Adipose tissue (tissue), 3 donors: Measurements from ENCODE around the gene ICAM2. TPM values are rescaled to one million over a fixed set of nuclear protein-coding genes. Genes with fewer than 3 reads are reported as not detected.

Experiments used
- H3K27ac ChIP-seq: one replicate; pipeline ENCODE4 v1.5.1; 2013; ENCODE audit warnings: low read depth, low read length
- WGBS, 3 donors: extraction: QIAGEN DNeasy Blood & Tissue Kit; methylation state at CpG; one replicate each; pipeline ENCODE4 v1.1.7; 2013; 5-methylcytosine and 5-hydroxymethylcytosine counted together
- polyA plus RNA-seq, 3 donors: library from polyadenylated mRNA; stranded (reverse); fragments of 200-250 nt; gene quantifications; one replicate each; pipeline ENCODE4 v1.2.3, GENCODE V29; 2013
- donor health status: healthy with polysubstance abuse.
- donor health status: Bipolar disorder and iron deficiency.
- donor health status: healthy.

Gene ICAM2
- polyA plus RNA-seq, 3 donors: 13.0 to 87.0 (median 63.9) TPM

DNA sequence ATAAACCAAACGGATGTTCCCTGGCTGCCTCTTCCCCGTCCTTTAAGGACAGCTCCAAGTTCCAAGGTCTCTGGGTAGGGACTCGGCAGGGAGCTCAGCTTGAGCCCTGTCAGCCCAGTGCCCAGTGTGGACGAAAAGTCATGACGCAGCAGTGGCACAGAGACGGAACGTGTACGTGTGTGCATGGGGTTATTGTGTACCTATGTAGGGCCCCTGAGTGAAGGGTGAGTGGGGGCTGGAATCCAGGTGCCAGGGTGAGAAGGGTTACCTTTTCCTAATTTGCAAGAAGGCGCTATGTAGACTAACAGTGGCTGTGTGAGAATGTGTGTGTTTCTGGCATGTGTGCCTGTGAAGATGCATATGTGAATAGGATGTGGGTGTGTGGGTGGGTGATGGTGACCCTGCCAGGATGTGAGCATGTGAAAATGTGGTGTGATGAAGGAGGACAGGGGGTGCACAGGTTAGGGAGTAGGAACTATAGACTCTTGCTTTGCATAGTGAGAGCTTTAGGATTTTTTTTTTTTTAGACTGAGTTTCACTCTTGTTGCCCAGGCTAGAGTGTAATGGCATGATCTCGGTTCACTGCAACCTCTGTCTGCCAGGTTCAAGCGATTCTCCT, 53.7 kb downstream of the ICAM2 start:
- no peak overlapping the region for H3K27ac ChIP-seq
- WGBS, 3 donors: 67 to 89% (median 88%) methylated on average over 11 of the region's 11 CpGs

GRCh38 chr17:63963123-63963522, 57.3 kb downstream of the ICAM2 start:
- no peak overlapping the region for H3K27ac ChIP-seq
- WGBS, 3 donors: 67 to 85% (median 74%) methylated on average over 4 of the region's 4 CpGs

DNA sequence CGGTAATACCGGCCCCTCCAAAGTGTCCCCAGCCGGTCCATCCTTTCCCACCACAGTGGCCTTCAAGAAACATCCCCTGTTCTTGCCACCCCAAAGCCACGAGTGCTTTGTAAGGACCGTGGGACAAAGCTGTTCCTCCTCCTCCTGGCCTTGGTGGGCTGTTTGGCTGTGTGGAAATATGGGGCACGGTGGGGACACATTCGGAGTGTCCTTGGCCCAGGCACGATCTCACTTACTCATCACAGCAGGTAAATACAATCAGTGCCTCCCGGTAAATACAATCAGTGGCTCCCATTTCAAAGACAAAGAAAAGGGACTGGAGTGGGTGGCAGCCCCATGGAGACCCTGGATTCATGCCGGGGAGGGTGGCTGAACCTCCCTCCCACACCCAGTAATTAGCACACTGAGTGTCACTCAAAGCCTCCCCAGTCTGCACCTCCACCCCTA, 58.1 kb downstream of the ICAM2 start:
- WGBS, 3 donors: 46 to 60% (median 56%) methylated on average over 10 of the region's 10 CpGs
- H3K27ac ChIP-seq: no peak overlapping the region

GRCh38 chr17:63961355-63962212, 58.8 kb downstream of the ICAM2 start:
- H3K27ac ChIP-seq: no peak overlapping the region
- 12 to 19% (median 17%) methylated on average over 33 to 37 of the region's 37 CpGs for WGBS, 3 donors

DNA sequence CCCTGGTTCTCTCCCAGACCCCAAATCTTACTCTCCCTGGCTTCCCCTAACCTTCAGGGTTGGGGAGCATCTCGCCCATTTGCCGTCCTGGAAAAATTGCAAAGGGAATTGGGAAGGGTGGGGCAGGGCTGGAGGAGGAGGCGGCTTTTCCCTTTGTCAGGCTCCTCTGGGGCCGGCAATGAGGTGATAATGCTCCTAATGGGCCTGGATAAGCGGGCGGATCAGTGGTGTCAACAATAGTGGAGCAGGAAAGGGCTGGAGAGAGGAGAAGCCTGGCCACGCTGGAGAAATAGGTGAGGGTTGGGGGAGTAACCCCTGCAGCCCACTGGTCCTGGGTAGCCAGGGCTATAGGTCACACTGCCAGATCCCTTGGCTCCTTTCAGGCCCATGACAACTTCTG, 60.0 kb downstream of the ICAM2 start:
- no peak overlapping the region for H3K27ac ChIP-seq
- 55 to 70% (median 61%) methylated on average over 7 of the region's 7 CpGs for WGBS, 3 donors

DNA sequence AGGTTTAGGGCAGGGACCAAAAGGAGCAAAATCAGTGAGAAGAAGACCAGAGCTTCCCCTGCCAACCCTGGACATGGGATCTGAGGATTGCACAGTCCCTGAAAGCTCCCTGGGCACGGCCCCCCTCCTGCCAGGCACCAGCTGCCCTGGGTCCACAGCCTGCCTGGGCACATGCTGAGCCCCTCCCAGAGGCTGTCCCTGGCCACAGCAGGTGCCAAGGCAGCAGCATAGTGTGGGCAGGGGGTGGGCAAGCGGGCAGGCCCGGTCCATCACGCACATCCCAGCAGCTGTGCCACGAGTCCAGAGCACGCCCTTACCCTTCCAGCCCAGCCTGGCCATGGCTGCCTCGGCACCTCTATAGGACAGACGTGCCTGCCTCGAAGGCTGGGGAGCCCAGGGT, 60.4 kb downstream of the ICAM2 start:
- no peak overlapping the region for H3K27ac ChIP-seq

GRCh38 chr17:63956296-63956920, 64.0 kb downstream of the ICAM2 start:
- no peak overlapping the region for H3K27ac ChIP-seq
- 91 to 97% (median 94%) methylated on average over 5 of the region's 5 CpGs for WGBS, 3 donors

More for the DNA sequence above, 60.4 kb downstream of the ICAM2 start:
- 61 to 82% (median 65%) methylated on average over 8 to 9 of the region's 9 CpGs for WGBS, 3 donors

GRCh38 chr17:63955791-63956190, 64.6 kb downstream of the ICAM2 start:
- 87 to 89% (median 88%) methylated on average over 4 of the region's 4 CpGs for WGBS, 3 donors
- no peak overlapping the region for H3K27ac ChIP-seq

- no peak overlapping the region for H3K27ac ChIP-seq
- 74 to 83% (median 80%) methylated on average over 11 of the region's 11 CpGs for WGBS, 3 donors
Observed at GRCh38 chr17:63955232-63955631, 65.2 kb downstream of the ICAM2 start.

GRCh38 chr17:63954402-63955063, 65.9 kb downstream of the ICAM2 start:
- WGBS, 3 donors: 42 to 51% (median 46%) methylated on average over 11 of the region's 11 CpGs
- H3K27ac ChIP-seq: no peak overlapping the region

Other genes with a start within 250 kb of the ICAM2 start
- 10 to 100 TPM; 24.0 to 67.4 (median 35.6) TPM for gene CCDC47, start 247.0 kb downstream of the ICAM2 start, polyA plus RNA-seq
- gene DDX42, start 246.5 kb downstream of the ICAM2 start, polyA plus RNA-seq: 10 to 100 TPM; 63.1 to 93.2 (median 71.4) TPM
- 100 to 1,000 TPM in 2 of 3 donors, 10 to 100 TPM in 1; 78.4 to 204 (median 141) TPM for gene PSMC5, start 193.2 kb downstream of the ICAM2 start, polyA plus RNA-seq
- gene FTSJ3, start 193.0 kb downstream of the ICAM2 start, polyA plus RNA-seq: 10 to 100 TPM; 14.5 to 21.9 (median 21.3) TPM
- gene SMARCD2, start 177.9 kb downstream of the ICAM2 start, polyA plus RNA-seq: 10 to 100 TPM; 60.3 to 91.2 (median 62.3) TPM
- gene CSH2, start 147.0 kb downstream of the ICAM2 start, polyA plus RNA-seq: not detected
- gene GH2, start 138.7 kb downstream of the ICAM2 start, polyA plus RNA-seq: not detected
- gene CSH1, start 124.1 kb downstream of the ICAM2 start, polyA plus RNA-seq: not detected
- gene CSHL1, start 109.4 kb downstream of the ICAM2 start, polyA plus RNA-seq: not detected
- not detected for gene GH1, start 101.8 kb downstream of the ICAM2 start, polyA plus RNA-seq
- gene CD79B, start 88.3 kb downstream of the ICAM2 start, polyA plus RNA-seq: 1 to 10 TPM; 2.7 to 6.3 (median 5.2) TPM
- gene SCN4A, start 47.7 kb downstream of the ICAM2 start, polyA plus RNA-seq: 10 to 100 TPM in 2 of 3 donors, 1 to 10 TPM in 1; 1.8 to 25.6 (median 11.1) TPM
- gene PRR29, start 22.3 kb downstream of the ICAM2 start, polyA plus RNA-seq: 1 to 10 TPM in 1 of 3 donors, under 1 TPM in 2; 0.09 to 1.1 (median 0.45) TPM
- gene ERN1, start 109.5 kb upstream of the ICAM2 start, polyA plus RNA-seq: 10 to 100 TPM in 1 of 3 donors, 1 to 10 TPM in 2; 2.0 to 26.5 (median 9.3) TPM
- gene TEX2, start 242.6 kb upstream of the ICAM2 start, polyA plus RNA-seq: 10 to 100 TPM; 12.2 to 18.9 (median 12.5) TPM